NCI-H748 treated with DMSO at 0.1 percent for 48 hours (cell line): ENCODE measurements around the gene NUP210.

Experiments used
- DNase-seq: peaks from one replicate; lab custom pipeline; 2025; lab: John Stamatoyannopoulos, UW

Gene NUP210

DNA sequence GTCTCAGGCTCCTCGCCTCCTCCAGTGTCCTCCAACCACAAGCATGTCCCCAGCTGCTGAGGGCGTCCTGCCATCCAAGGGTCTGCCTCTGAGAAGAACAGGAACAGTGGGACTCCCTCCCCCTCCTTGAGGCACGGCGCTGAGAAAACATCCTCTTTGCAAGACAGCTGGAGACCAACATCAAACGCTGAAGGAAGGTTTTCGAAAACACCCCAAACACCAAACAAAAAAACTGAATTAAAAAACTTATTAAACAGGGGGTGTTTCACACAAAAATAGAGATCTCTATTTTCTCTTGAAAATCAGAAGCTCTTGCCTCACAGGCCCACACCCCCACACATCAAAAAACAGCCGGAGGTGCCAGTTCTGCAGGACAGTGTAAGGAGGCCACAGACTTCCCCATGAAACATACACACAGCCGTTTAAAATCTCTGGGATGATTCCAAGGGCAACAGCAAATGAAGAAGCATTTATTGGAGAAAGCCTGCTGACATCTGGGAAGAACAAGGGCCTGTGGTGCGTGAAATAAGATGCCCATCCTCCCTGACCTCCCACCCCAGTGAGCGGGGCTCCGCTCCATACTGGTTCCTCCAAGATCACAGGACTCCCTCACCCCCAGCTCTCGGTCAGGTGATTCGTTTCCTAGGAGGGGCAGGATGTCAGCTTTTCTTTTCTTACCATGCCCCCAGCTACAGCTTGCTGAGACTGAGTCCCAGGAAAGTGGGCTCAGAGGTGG is 71.3 kb downstream of the NUP210 start:
- no peak for DNase-seq

DNA sequence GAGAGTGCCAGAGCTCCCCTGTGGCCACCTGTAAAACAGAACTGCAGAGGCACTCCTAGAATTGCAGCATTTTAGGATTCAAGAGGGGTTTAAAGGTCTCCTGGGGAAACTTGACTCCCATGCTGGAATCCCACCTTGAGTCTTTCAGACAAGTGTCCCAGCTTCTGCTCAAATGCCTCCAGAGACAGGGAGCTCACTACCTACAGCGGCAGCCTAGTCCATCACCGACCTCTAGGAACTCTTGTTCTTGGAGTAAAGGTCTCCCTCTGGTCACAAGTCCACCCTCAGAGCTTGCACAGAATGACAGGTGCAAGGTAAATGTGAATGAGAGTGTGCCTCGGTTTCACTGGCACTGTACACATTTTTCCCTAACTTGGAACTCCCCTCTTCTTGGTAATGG is 72.0 kb downstream of the NUP210 start:
- no peak for DNase-seq

DNA sequence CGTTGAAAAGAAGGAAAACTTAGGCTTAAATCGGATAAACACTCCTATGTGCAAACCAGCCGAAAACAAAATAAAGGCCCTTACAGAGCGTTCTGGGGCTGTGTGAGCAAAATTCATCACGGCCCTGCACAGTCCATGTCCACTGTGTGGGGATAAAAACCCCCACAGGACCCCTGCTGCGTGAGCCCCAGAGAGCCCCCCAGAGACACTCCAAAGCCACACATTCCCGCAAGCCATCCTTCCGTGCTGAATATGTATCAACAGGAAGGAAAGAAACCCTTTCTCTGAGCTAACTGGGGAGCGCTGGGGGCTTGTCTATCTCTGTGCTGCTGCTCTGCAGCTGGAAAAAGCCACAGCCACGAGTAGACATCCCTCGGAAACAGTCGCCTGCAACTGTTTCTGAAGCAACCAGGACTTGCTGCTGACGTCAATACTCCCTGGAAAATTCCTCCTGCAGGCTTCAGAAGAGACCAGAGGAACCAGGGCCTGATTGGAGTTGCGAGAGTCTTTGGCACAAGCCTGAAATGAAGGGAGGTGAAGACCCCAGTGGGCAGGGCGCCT is 72.7 kb downstream of the NUP210 start:
- DNase-seq, result no peak

GRCh38 chr3:13346481-13347389 is 73.4 kb downstream of the NUP210 start:
- no peak for DNase-seq

DNA sequence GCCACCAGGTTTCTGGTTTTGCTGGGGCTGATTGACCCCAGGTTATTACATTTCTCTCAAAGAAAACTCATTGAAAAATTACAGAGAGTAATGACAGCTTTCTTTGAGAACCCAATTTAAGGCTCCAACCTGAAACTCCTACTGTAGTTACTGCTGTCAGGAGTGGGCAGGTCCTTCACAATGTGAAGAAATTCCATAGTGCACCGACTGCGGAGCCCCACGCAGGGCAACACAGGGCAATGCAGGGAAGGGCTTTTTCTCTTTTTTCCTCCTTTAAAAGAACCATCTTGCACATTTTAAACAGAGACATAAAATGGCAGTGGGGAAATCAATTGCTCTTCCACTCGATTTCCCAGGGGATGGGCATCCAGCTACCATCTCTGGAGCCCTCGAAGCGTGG is 74.3 kb downstream of the NUP210 start:
- no peak for DNase-seq

- DNase-seq, result no peak
These were observed 74.8 kb downstream of the NUP210 start for GRCh38 chr3:13345284-13345683.

DNA sequence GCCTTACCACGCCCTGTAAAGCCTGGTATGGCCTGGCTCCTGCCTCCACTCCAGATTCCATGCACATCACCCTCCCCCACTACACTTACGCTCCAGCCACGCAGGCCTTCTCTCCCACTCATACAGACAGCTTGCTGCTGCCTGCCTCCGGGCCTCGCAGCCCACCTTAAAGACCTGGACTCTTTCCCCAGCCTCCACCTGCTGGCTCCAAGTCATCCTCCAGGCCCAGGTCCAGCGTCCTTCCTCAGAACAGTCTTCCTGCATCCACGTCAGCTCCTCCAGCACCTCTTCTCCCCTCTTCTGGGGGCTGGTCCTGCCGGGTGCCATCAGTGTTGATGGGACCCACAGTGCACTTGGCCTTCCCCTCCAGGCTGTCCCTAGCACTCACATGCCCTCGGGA is 75.5 kb downstream of the NUP210 start:
- DNase-seq, result no peak

DNA sequence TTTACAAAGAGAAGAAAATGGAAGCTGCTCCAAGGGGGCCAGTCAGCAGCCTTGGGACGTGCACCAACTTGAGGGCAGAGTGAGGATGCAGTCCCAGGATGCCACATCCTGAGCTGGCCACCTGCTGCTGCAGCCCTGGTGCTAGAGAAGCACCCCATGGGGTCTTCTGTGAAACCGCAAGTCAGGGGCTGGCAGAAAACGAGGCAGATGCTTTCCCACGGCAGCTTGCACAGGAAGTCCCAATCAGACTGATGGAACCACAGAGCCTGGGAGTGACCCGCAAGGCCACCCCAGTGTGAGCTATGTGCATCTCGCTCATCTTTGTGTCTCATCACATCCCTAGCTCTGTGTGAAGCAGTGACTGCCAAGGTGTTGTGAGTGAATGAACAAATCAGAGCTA is 76.5 kb downstream of the NUP210 start:
- no peak for DNase-seq

- no peak for DNase-seq
These were observed 78.8 kb downstream of the NUP210 start for GRCh38 chr3:13341229-13341905.

GRCh38 chr3:13339833-13340232 is 80.3 kb downstream of the NUP210 start:
- no peak for DNase-seq

DNA sequence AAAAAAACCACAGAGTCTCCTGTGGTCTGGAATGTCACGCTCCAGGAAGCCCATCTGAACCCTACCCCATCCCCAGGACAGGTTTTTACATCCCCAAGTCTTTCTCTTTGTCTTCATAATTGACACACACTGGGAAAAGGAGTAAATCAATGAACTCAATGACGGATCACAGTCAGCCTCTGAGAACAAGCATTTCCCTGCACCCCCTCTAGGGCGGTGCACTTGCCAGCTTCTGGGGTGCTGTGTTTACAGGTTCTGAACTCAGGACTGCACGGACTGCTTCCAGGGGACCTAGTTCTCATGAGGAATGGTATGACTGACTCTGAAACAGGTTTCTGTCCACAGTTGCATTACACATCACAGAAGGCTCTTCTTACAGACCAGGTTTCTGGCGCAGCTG is 81.1 kb downstream of the NUP210 start:
- no peak for DNase-seq

DNA sequence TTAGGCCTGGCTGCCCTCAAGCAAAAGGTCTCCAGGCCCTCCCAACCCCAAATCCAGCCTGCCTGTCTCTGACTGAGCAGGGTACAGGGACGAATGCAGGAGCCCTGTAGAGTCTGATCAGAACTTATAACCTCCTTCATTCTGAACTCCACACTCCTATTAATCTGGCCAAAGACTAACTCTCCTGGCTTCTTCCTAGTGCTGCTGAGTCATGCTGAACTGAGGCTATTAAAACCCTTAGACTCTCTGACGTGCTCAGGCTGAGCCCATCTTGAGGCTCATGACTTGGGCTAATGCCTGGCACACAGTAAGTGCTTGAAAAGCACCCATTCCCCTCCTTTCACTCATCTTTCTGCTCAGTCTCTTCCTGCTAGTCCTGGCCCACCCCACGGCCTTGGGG is 81.9 kb downstream of the NUP210 start:
- no peak for DNase-seq

GRCh38 chr3:13336592-13336991 is 83.5 kb downstream of the NUP210 start:
- DNase-seq, result no peak

DNA sequence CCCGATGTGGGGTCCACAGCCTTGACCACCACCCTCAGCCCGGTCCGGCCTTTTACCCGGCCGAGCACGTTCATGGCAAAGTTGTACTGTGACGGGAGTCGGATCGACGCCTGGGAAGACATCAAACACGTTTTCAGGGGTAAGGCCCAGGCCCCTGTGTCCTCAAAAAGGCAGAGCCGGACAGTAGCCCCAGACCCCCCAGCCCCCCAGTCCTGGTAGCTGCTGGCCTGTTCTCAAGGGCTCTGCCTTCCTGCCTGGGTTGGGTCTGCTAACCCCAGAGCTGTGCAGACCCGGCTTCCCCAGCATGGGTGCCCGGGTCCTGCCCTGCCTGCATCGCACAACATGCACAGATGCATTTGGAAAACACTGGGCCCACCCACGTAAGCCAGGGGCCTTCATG is 84.6 kb downstream of the NUP210 start:
- DNase-seq, result no peak

DNA sequence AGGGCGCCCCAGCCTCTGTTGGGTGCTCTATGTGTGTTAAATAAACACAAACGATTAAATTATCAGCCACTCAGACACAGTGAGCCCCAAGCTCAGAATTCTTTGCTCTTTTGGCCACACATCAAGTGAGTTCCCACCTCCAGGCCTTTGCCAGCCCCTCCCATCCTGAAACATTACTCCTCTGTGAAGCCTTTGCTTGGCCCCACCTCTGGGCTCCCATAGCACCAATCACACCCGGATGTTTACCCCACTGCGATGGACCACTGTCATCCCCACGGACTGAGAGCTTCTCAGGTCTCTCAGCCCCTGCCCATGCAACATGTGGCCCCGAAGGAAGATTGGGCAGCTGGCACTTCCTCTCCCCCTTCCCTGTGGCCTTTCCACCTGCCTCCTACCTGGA is 85.1 kb downstream of the NUP210 start:
- no peak for DNase-seq

- no peak for DNase-seq
These were observed 86.8 kb downstream of the NUP210 start for GRCh38 chr3:13333236-13333897.

DNA sequence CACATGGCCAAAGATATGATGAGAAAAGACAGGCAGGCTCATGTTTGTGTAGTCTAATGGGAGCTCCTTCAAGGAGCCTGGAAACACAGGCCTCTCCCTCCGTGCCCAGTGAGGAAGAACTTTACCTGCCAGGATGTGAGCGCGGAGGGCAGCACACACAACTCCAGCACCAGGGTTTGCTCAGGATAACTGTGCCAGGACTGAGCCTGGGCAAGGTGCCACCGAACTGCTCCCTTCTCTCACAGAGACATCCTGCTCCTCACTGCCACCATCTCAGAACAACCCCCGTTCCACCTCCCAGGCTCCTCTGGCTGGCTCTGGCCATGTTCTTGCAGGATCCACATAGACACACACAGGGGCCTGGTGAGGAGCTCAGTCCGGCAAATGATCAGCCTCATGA is 87.4 kb downstream of the NUP210 start:
- DNase-seq, result no peak

DNA sequence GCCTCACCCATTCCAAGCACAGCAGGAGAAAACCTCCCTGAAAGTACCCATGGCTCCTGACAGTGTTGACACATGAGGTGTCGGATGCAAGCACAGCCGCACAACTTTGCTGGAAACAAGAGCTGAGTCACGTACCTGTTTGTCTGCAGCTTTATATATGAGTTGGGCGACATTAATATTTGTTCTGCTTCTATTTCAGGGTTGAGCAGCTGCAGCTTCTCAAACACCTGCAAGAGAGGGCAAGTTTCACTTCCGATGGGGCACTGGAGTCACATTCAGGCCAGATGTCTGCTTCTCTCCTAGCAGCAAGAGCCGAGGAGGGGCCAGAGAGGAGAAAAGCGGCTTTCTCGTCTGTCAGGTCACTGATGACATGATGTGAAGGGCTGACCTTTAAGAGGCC is 88.0 kb downstream of the NUP210 start:
- peak; percentile 75 for DNase-seq

DNA sequence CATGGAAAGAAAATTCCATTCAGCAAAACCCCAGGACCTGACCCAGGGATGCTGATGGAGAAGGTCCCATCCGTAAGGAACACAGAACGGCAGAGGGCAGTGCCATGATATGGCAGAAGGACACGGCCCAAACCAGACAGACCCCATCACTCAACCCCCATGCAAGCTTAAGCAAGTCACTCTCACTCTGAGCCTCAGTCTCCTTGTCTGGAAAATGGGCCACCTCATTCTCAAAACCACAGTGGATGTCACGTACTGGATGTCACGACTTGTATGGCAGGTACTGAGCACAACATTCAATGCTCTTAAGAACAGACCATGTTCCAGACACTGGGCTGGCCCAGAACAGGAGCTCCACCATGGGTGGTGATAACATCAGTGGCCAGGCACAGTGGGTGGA is 90.4 kb downstream of the NUP210 start:
- no peak for DNase-seq

DNA sequence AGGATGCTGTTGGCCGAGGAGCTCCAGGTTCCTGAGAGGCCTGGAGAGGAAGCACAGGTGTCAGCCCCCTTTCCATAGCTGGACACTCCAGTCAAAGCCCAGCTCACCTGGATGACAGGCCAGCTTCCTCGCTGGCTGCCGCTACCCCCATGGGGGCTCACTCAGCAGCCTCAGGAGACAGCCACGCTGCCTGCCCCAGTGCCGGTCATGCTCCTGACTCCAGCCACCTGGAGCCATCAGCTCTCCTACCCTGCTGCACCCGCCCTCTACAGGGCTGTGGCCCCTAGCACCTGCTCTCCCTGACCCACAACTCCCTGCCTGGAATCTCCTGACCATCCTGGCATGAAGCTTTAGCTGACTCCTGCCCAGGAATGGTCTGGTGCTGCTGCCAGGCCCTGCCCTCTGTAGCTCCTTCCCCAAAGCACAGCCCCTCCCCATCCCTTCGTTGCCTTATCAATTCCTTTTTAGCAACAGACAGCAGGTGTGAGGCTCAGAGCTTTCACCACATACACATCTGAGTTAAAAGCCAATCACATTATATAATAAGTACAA is 94.2 kb downstream of the NUP210 start:
- DNase-seq, result peak; percentile 64

DNA sequence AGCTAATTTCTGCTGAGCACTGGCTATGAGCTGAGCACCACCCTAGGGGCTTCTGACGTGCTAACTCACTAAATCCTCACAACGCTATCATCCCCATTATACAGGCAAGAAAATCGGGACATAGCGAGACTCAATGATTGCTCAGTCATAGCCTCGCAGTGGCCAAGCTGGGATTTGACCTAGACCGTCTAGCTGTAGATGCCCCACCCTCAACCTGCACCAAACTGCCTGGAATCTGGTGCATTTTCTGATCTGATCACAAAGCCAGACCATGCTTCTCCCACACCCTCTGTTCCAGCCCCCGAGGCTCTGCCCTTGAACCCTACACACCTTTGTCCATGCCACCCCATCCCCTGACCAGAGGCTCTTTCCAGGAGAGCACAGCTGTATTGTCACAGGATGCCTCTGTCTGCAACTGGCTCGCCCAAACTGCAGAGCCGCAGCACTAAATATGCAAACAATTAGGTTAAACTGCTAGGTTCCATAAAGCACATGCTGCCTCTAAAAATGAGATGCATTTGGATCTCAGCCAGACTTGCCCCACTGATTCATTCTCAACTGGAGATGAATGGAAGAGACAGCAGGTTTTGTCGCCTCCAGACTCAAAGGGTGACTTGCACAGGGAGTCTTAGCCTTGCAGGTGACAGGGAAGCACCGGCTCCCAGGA is 95.2 kb downstream of the NUP210 start:
- DNase-seq, result peak; percentile 6
